IPS-18a (cell line): ENCODE measurements around the gene IQGAP2.

Source experiments
- H3K27ac ChIP-seq: one replicate; pipeline ENCODE4 v1.5.1; 2013; ENCODE audit warnings: low read length
- H3K27me3 ChIP-seq: one replicate; pipeline ENCODE4 v1.6.1; 2013; ENCODE audit warnings: mild to moderate bottlenecking, low read length; ENCODE audit not compliant: control insufficient read depth, insufficient read depth
- H3K36me3 ChIP-seq: one replicate; pipeline ENCODE4 v1.6.1; 2013; ENCODE audit warnings: low read depth, low read length; ENCODE audit not compliant: control insufficient read depth
- H3K4me1 ChIP-seq: one replicate; pipeline ENCODE4 v1.6.1; 2013; ENCODE audit warnings: low read depth, low read length; ENCODE audit not compliant: control insufficient read depth
- H3K4me3 ChIP-seq: one replicate; pipeline ENCODE4 v1.5.1; 2013; ENCODE audit warnings: low read length
- H3K9ac ChIP-seq: one replicate; pipeline ENCODE4 v1.6.1; 2013; ENCODE audit warnings: mild to moderate bottlenecking, low read length, moderate library complexity
- H3K9me3 ChIP-seq: one replicate; pipeline ENCODE4 v1.6.1; 2013; ENCODE audit warnings: low read depth, low read length; ENCODE audit not compliant: control insufficient read depth

Gene IQGAP2

GRCh38 chr5:76709762-76710161, 306.7 kb downstream of the IQGAP2 start:
- H3K4me1 ChIP-seq, result no peaks in the 10 kb centered on the region
- no peak overlapping the region for H3K27ac ChIP-seq
- peaks cover 16% of the 10 kb centered on the region for H3K27me3 ChIP-seq
- no peaks in the 10 kb centered on the region for H3K9me3 ChIP-seq
- H3K9ac ChIP-seq, result no peak overlapping the region
- no peak overlapping the region for H3K4me3 ChIP-seq
- no peaks in the 10 kb centered on the region for H3K36me3 ChIP-seq

GRCh38 chr5:76710991-76711390, 307.9 kb downstream of the IQGAP2 start:
- peaks cover 25% of the 10 kb centered on the region for H3K27me3 ChIP-seq
- no peak overlapping the region for H3K9ac ChIP-seq
- H3K4me1 ChIP-seq, result peaks cover 2% of the 10 kb centered on the region
- H3K27ac ChIP-seq, result no peak overlapping the region
- no peak overlapping the region for H3K4me3 ChIP-seq
- H3K36me3 ChIP-seq, result no peaks in the 10 kb centered on the region
- no peaks in the 10 kb centered on the region for H3K9me3 ChIP-seq

- peak overlapping the region; percentile 93 for H3K4me3 ChIP-seq
- H3K36me3 ChIP-seq, result no peaks in the 10 kb centered on the region
- no peak overlapping the region for H3K27ac ChIP-seq
- no peaks in the 10 kb centered on the region for H3K9me3 ChIP-seq
- peaks cover 10% of the 10 kb centered on the region for H3K4me1 ChIP-seq
- H3K9ac ChIP-seq, result no peak overlapping the region
- peaks cover 32% of the 10 kb centered on the region for H3K27me3 ChIP-seq
Observed at GRCh38 chr5:76714751-76715485, 311.8 kb downstream of the IQGAP2 start.

- Histone ChIP-seq H3K9ac (no peak overlapping the region), H3K4me1 (peaks cover 10% of the 10 kb centered on the region), H3K36me3 (no peaks in the 10 kb centered on the region), H3K4me3 (peak overlapping the region; percentile 93), H3K27ac (no peak overlapping the region), H3K9me3 (no peaks in the 10 kb centered on the region), H3K27me3 (peaks cover 32% of the 10 kb centered on the region)
Observed at GRCh38 chr5:76715486-76715735, 312.3 kb downstream of the IQGAP2 start.

GRCh38 chr5:76715736-76716455, 312.8 kb downstream of the IQGAP2 start, which contains the start of gene F2R:
Gene F2R (plus strand): TSS chr5:76716126. CDS start chr5:76716308, 182 bp downstream.
- H3K9me3 ChIP-seq, result no peaks in the 10 kb centered on the region
- peaks cover 10% of the 10 kb centered on the region for H3K4me1 ChIP-seq
- no peak within 1 kb of the TSS for H3K27ac ChIP-seq
- no peaks in the 10 kb centered on the region for H3K36me3 ChIP-seq
- H3K9ac ChIP-seq, result peak within 1 kb of the TSS; percentile 75
- peak within 1 kb of the TSS; percentile 93 for H3K4me3 ChIP-seq
- H3K27me3 ChIP-seq, result peaks cover 32% of the 10 kb centered on the region

DNA sequence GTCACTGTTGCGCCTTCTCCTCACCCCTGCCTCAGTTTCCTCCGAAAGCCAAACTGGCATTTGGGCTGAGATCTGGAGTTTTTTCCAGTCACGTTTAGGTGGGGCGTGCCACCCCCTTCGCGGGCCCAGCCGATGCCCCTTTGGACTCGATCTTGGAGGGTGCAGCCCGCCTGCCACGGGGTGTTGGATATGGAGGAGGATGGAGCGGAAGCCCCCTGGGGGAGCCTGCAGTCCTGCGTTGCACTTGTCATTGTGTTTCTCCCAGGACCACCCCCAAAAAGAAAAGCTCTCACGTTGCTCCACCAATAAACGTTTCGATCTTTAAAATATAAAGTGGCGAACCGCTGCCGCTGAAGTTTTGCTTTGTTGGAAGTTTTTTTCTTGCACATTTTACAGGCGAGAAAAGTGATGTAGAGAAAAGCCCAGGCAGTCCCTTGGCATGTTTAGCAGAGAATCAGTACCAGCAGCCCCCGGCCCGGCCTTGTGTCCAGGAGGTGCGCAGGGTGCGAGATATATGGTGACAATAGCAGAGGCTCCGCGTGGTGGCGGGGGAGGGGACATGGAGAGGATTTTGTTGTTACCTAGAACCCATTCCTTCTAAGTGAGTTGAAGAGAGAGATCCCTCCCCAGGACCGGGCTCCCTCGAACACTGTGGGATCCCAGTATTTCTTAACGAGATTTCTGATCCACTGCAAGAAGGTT, 313.5 kb downstream of the IQGAP2 start:
- Histone ChIP-seq H3K9ac (peak overlapping the region; percentile 75), H3K9me3 (no peaks in the 10 kb centered on the region), H3K4me3 (peak overlapping the region; percentile 93), H3K27me3 (peaks cover 32% of the 10 kb centered on the region), H3K4me1 (peaks cover 10% of the 10 kb centered on the region), H3K36me3 (no peaks in the 10 kb centered on the region), H3K27ac (no peak overlapping the region)

DNA sequence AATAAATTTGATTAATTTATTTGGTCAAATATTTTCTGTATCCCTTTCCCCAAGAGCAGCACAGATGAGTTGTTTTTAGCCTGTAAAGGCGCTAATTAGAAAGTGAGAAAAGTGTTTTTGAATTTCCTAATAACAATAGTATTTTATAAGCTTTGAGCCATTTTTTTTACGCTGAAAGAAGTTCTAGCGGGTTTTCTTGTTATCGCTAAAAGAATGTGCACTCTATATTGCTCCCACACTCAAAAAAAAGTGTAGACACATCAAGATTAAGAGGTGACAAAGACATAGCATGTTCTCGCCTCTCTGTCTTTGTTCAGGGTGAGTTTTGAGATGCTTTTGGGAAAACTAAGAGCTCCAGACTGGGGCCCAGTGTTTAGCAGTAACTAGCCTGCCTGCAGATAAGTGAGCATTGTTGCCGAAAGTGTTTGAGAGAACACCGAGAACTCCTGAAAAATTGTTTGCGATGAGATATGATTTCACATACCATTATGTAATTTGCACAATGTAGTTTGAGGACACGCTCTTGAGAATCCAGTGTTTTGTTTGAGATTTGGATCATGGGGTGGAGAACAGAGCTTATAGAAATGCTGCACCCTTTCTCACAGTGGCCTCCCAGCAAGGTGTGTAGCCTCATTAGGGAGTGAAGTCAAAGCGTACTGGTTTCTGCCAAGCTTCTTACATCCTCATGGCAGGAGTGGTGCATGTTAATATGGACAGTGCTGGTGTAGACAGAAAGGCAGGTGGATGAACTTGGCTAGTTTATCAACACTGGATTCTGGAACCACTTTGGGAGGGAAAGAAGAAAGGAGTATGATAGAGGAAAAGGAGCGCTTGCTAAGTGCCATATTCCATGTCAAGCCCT, 314.4 kb downstream of the IQGAP2 start:
- Histone ChIP-seq H3K9ac (peak overlapping the region; percentile 75), H3K27me3 (peaks cover 32% of the 10 kb centered on the region), H3K27ac (no peak overlapping the region), H3K36me3 (no peaks in the 10 kb centered on the region), H3K9me3 (no peaks in the 10 kb centered on the region), H3K4me1 (peaks cover 10% of the 10 kb centered on the region), H3K4me3 (peak overlapping the region; percentile 93)

DNA sequence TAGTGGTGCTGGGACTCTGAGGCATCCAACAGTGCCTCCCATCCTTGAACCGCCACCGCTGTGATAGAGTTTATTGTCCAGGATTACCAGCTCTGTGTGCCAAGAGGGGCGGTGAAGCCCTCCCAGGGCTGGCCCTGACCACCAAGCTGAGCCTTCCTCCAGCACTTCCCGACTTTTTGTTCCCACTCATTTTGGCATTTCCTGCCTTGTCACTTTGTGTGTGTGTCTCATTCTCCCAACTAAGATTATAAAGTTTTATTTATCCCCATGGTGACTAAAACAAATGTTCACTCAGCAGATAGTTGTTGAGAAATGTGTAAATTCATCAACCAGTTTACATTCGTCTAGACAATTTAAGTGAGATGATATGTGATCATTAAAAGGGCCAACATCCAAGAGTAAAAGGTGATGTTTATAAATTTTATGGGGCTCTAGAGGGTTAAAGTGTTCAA, 315.3 kb downstream of the IQGAP2 start:
- H3K4me3 ChIP-seq, result no peak overlapping the region
- no peak overlapping the region for H3K9ac ChIP-seq
- no peaks in the 10 kb centered on the region for H3K9me3 ChIP-seq
- peaks cover 10% of the 10 kb centered on the region for H3K4me1 ChIP-seq
- H3K27ac ChIP-seq, result no peak overlapping the region
- no peaks in the 10 kb centered on the region for H3K36me3 ChIP-seq
- peaks cover 29% of the 10 kb centered on the region for H3K27me3 ChIP-seq

DNA sequence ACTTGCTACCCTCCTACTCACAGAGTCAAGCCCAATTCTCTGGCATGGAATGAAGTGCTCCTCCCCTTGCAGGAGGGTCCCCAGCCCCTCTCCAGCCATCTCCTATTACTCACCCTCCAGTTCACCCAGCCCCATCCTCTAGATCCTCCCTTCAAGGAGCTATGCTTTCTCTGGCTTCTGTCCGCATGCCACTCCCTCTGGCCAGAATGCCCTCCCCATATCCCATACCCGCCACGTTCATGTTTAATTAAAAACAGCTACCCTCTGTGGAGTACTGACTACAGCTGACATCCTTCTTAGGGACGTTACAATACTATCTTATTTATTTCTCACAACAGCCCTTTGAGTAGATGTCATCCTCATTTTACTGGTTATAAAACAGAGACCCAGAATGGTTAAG, 315.8 kb downstream of the IQGAP2 start:
- no peak overlapping the region for H3K9ac ChIP-seq
- H3K9me3 ChIP-seq, result no peaks in the 10 kb centered on the region
- H3K4me1 ChIP-seq, result peaks cover 10% of the 10 kb centered on the region
- no peaks in the 10 kb centered on the region for H3K36me3 ChIP-seq
- H3K27ac ChIP-seq, result no peak overlapping the region
- peaks cover 25% of the 10 kb centered on the region for H3K27me3 ChIP-seq
- H3K4me3 ChIP-seq, result no peak overlapping the region

DNA sequence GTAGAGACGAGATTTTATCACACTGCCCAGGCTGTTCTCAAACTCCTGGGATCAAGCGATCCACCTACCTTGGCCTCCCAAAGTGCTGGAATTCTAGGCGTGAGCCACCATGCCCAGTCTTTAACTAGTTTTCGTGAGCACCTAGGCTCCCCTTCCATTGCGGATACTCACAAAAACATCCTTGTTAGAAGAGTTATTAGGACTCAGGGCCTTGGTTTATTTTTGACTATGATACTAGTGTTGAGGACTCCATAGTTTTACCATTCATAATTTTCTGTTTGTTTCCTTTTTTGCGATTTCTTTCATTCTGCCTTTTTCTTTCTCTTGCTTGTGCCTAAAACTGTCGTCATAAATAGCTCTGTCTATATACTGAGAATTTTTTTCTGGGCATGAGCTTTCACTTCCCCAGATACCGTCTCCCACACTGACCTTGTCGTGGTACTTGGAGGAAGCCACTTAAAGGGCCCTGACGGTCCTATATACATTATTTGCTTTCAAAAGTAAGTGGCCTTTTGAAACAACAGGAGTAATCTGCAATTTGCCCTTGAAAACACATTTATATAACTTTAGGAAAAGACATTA, 318.0 kb downstream of the IQGAP2 start:
- Histone ChIP-seq H3K27me3 (peaks cover 7% of the 10 kb centered on the region), H3K4me3 (no peak overlapping the region), H3K9me3 (no peaks in the 10 kb centered on the region), H3K4me1 (peaks cover 8% of the 10 kb centered on the region), H3K36me3 (no peaks in the 10 kb centered on the region), H3K9ac (no peak overlapping the region), H3K27ac (no peak overlapping the region)

DNA sequence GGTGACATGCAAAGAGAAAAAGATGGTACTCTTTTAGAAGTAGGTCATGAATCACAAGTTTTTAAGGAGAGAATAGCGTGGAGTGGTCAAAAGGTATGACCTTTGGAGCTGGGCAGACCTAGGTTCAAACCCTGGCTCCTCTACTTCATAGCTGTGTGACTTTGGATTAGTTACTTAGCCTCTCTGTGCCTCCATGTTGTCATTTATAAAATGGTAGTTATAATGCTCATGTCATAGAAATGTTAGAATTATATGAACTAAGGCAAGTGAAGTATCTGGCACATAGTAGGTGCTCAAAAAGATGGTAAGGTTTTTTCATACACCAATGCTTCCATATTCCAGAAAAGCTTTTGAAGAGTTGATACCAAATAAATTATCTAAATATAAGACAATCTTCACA, 320.2 kb downstream of the IQGAP2 start:
- no peaks in the 10 kb centered on the region for H3K36me3 ChIP-seq
- H3K4me3 ChIP-seq, result no peak overlapping the region
- no peaks in the 10 kb centered on the region for H3K9me3 ChIP-seq
- H3K27ac ChIP-seq, result no peak overlapping the region
- H3K4me1 ChIP-seq, result no peaks in the 10 kb centered on the region
- H3K27me3 ChIP-seq, result no peaks in the 10 kb centered on the region
- no peak overlapping the region for H3K9ac ChIP-seq
